HepG2 (cell line): ENCODE data around the gene SCAPER. TPM values are rescaled to one million over a fixed set of nuclear protein-coding genes. Genes with fewer than 3 reads are reported as not detected.

Source experiments
- ATAC-seq: fragments of 200-7000 bp; cut with Tn5 transposase; 3 replicates; pipeline ENCODE4 v1.9.1; 2020; ENCODE audit warnings: mild to moderate bottlenecking, moderate library complexity
- BruUV-seq: library from RNA; stranded (reverse); fragments of 400-500 nt; replicated peaks from 2 replicates; lab custom pipeline; 2021; lab: Mats Ljungman, UMichigan
- CTCF ChIA-PET: fragments of 300-600 bp; formaldehyde crosslinking; extraction: SDS; loops from one replicate; lab custom pipeline; 2021; ENCODE audit warnings: low total read pairs, inconsistent platforms, low intra/inter-chr PET ratio; lab: Yijun Ruan, JAX
- POLR2A ChIA-PET: fragments of 350-600 bp; sonication (Branson Sonifier 250); formaldehyde crosslinking; loops from one replicate; lab custom pipeline; 2020; ENCODE audit warnings: antibody characterized with exemption, inconsistent platforms; lab: Yijun Ruan, JAX
- DNase-seq: peaks from one replicate; pipeline ENCODE4 v3.0.0-alpha.2; 2015; ENCODE audit warnings: low spot score
- FAIRE-seq: peaks from 3 replicates; lab custom pipeline; 2011; peaks lifted over from hg19 to GRCh38; lab: Jason Lieb, UNC
- H2AFZ ChIP-seq: one replicate; pipeline ENCODE4 v1.6.1; 2011; ENCODE audit warnings: low read length, inconsistent platforms
- H3K27ac ChIP-seq: fragments of 300-600 bp; 3 replicates; pipeline ENCODE4 v1.8.0; 2011; ENCODE audit warnings: mixed run types, mild to moderate bottlenecking, mixed read lengths, low read length, inconsistent platforms; ENCODE audit not compliant: insufficient read depth; ENCODE audit errors: extremely low read length
- H3K27me3 ChIP-seq, 2 experiments: fragments of 200-600 bp in 1 of 2; 2 replicates in 1 of 2; 3 replicates in 1 of 2; pipeline versions ENCODE4 v1.6.0 to v1.8.0; 2011; ENCODE audit warnings: low read length in 2 of 2, mild to moderate bottlenecking in 2 of 2, moderate library complexity in 2 of 2, inconsistent platforms in 1 of 2; ENCODE audit not compliant: insufficient read depth in 2 of 2, control insufficient read depth in 1 of 2
- H3K36me3 ChIP-seq, 2 experiments: fragments of 200-600 bp in 1 of 2; replicated peaks in 1 of 2; 2 replicates in 1 of 2; 3 replicates in 1 of 2; pipeline versions ENCODE4 v1.5.1 to v1.8.0; 2011; ENCODE audit warnings: low read length in 2 of 2, inconsistent platforms in 1 of 2; ENCODE audit not compliant: insufficient read depth in 2 of 2, control insufficient read depth in 1 of 2
- H3K4me1 ChIP-seq: 2 replicates; pipeline ENCODE4 v1.5.1; 2012; ENCODE audit warnings: low read length, inconsistent platforms; ENCODE audit not compliant: insufficient read depth
- H3K4me2 ChIP-seq: 2 replicates; pipeline ENCODE4 v1.6.0; 2011; ENCODE audit warnings: low read depth, low read length, inconsistent platforms
- H3K4me3 ChIP-seq, 3 experiments: fragments of 200-600 bp in 1 of 3; sonication (generic), shearing (Covaris generic) in 1 of 3; replicated peaks in 1 of 3; 2 replicates each; pipeline ENCODE4 v1.5.1; 2011 to 2016; ENCODE audit warnings: low read length in 3 of 3, inconsistent platforms in 2 of 3, low read depth in 2 of 3, mild to moderate bottlenecking in 2 of 3, control low read depth in 1 of 3, mixed read lengths in 1 of 3; ENCODE audit not compliant: insufficient read depth in 1 of 3
- H3K79me2 ChIP-seq: one replicate; pipeline ENCODE4 v1.6.1; 2011; ENCODE audit warnings: low read length, inconsistent platforms; ENCODE audit not compliant: insufficient read depth
- H3K9ac ChIP-seq: 2 replicates; pipeline ENCODE4 v1.6.0; 2011; ENCODE audit warnings: mild to moderate bottlenecking, low read depth, low read length, inconsistent platforms; ENCODE audit not compliant: insufficient read depth
- H3K9me3 ChIP-seq: 2 replicates; pipeline ENCODE4 v1.5.1; 2012; ENCODE audit warnings: mild to moderate bottlenecking, low read length
- H4K20me1 ChIP-seq: 2 replicates; pipeline ENCODE4 v1.6.0; 2011; ENCODE audit warnings: inconsistent platforms, mild to moderate bottlenecking, low read length, moderate library complexity; ENCODE audit not compliant: insufficient read depth
- ATAD3A ChIP-seq: sonication (generic); formaldehyde crosslinking; IDR thresholded peaks from 2 replicates; pipeline ENCODE4 v1.4.0; 2020; ENCODE audit warnings: missing genetic modification reagents
- NCOR1 ChIP-seq: fragments of 200-600 bp; sonication (generic); IDR thresholded peaks from 2 replicates; pipeline ENCODE4 v1.7.0; 2017; ENCODE audit warnings: antibody characterized with exemption, low read length, borderline replicate concordance
- NFE2L1 ChIP-seq: sonication (generic); formaldehyde crosslinking; IDR thresholded peaks from 2 replicates; pipeline ENCODE4 v1.4.0; 2020; ENCODE audit warnings: missing genetic modification reagents, mild to moderate bottlenecking, borderline replicate concordance
- SALL2 ChIP-seq: sonication (generic); formaldehyde crosslinking; IDR thresholded peaks from 2 replicates; pipeline ENCODE4 v1.8.1; 2023; ENCODE audit warnings: mild to moderate bottlenecking, missing genetic modification reagents, inconsistent platforms
- SP140L ChIP-seq: sonication (generic); formaldehyde crosslinking; IDR thresholded peaks from 2 replicates; pipeline ENCODE4 v1.4.0; 2020; ENCODE audit warnings: missing genetic modification reagents, borderline replicate concordance
- TARDBP ChIP-seq: sonication (generic); formaldehyde crosslinking; IDR thresholded peaks from 2 replicates; pipeline ENCODE4 v1.8.0; 2022; ENCODE audit warnings: mild to moderate bottlenecking, missing genetic modification reagents
- TCF7 ChIP-seq: sonication (generic); IDR thresholded peaks from 2 replicates; pipeline ENCODE4 v1.6.1; 2016; ENCODE audit warnings: antibody characterized with exemption, low read depth
- ZMYM3 ChIP-seq: sonication (generic); formaldehyde crosslinking; IDR thresholded peaks from 2 replicates; pipeline ENCODE4 v1.5.1; 2020; ENCODE audit warnings: mild to moderate bottlenecking, missing genetic modification reagents
- ZNF431 ChIP-seq: sonication (generic); formaldehyde crosslinking; IDR thresholded peaks from 2 replicates; pipeline ENCODE4 v1.9.0; 2022; ENCODE audit warnings: missing genetic modification reagents, low read depth, mild to moderate bottlenecking, borderline replicate concordance
- WGBS: methylation state at CpG from one replicate; pipeline ENCODE4 v1.1.6; 2017; ENCODE audit warnings: low lambda C conversion rate; 5-methylcytosine and 5-hydroxymethylcytosine counted together
- in situ Hi-C: cut with HindIII; loops from 2 replicates; pipeline ENCODE4 v1.10.0; 2017; ENCODE audit warnings: low pct_unique_long_range_greater_than_20kb; ENCODE audit not compliant: extremely low pct_ligation_motif_present
- intact Hi-C: fragments of 100-400 bp; cut with micrococcal nuclease; formaldehyde crosslinking; loops from one replicate; pipeline ENCODE4 v1.10.0; 2022; ENCODE audit not compliant: unreplicated experiment
- polyA plus RNA-seq, 8 experiments: library from polyadenylated mRNA; depleted of rRNA in 3 of 8; stranded (reverse) in 7 of 8; unstranded in 1 of 8; fragments of >200 nt; fragmentation: Illumina TruSeq in 4 of 8; extraction: Trizol in 4 of 8; gene quantifications; 2 replicates each; pipeline versions ENCODE4 v1.2.1 to v1.2.3, GENCODE V29; 2011 to 2016; ENCODE audit warnings: low read depth in 4 of 8, missing spikeins in 1 of 8, mixed read lengths in 1 of 8; ENCODE audit not compliant: insufficient read depth in 1 of 8
- total RNA-seq, 5 experiments: library from RNA; depleted of rRNA; stranded (reverse); fragments of >200 nt; fragmentation: Illumina TruSeq; extraction: Trizol; gene quantifications; 2 replicates each; pipeline ENCODE4 v1.2.3, GENCODE V29; 2016; ENCODE audit warnings: low read depth in 1 of 5
- TF ChIP-seq, protein P1 (sequence below): sonication (generic); formaldehyde crosslinking; conservative IDR thresholded peaks from 2 replicates; pipeline ENCODE4 v1.8.0; 2022; ENCODE audit warnings: low read depth, missing genetic modification reagents
- TF ChIP-seq, protein P2 (sequence below): sonication (generic); formaldehyde crosslinking; IDR thresholded peaks from 2 replicates; pipeline ENCODE4 v1.5.0; 2020; ENCODE audit warnings: mild to moderate bottlenecking, missing genetic modification reagents
- TF ChIP-seq, protein P3 (sequence below): IDR thresholded peaks from 2 replicates; pipeline ENCODE4 v1.6.1; 2016; ENCODE audit warnings: low read depth

The SCAPER gene
- total and polyA plus RNA-seq, 2 of the 13 experiments (the other 11 are each of a cell fraction or from before 2014, with no cell fraction given): 4.3 to 10.5 TPM

DNA sequence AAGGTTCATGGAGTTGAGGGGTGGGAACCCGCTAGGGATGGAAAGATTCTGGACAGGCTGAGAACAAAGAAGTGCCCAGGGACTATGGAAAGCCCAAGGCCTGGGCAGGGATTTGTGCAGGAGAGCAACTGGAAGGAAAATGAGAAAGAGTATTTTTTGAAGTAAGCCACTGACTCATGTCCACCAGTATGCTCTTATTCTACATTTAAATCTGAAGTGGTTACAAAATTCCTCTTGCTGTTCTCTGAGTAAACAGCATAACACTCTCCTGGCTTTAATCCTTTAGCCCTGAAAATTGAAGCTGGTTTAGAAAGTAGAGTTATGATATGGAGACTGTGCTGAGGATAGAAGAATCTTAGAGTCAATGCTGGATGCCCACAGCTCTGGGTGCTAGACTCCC, 403.4 kb downstream of the SCAPER start:
- Histone ChIP-seq H3K36me3 (no peaks in the 10 kb centered on the region), H3K9me3 (no peaks in the 10 kb centered on the region), H3K79me2 (no peaks in the 10 kb centered on the region), H3K4me3 (no peak overlapping the region), H3K9ac (no peak overlapping the region), H2AFZ (no peak overlapping the region), H4K20me1 (no peaks in the 10 kb centered on the region), H3K27ac (no peak overlapping the region), H3K4me1 (no peaks in the 10 kb centered on the region), H3K27me3 (no peaks in the 10 kb centered on the region; a peak in 1 of 5 replicates), H3K4me2 (no peak overlapping the region)
- no peak for FAIRE-seq
- in situ Hi-C loops: no loop called here
- 93% methylated on average over 1 of the region's 1 CpG for WGBS
- no peak for TF ChIP-seq SP140L
- TF ChIP-seq, protein P1, sequence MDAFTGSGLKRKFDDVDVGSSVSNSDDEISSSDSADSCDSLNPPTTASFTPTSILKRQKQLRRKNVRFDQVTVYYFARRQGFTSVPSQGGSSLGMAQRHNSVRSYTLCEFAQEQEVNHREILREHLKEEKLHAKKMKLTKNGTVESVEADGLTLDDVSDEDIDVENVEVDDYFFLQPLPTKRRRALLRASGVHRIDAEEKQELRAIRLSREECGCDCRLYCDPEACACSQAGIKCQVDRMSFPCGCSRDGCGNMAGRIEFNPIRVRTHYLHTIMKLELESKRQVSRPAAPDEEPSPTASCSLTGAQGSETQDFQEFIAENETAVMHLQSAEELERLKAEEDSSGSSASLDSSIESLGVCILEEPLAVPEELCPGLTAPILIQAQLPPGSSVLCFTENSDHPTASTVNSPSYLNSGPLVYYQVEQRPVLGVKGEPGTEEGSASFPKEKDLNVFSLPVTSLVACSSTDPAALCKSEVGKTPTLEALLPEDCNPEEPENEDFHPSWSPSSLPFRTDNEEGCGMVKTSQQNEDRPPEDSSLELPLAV (CRISPR knock-in tag): no peak
- no peak for TF ChIP-seq SALL2
- TF ChIP-seq NCOR1: no peak
- TF ChIP-seq NFE2L1 (CRISPR knock-in tag): no peak
- TF ChIP-seq TARDBP (CRISPR knock-in tag): no peak
- TF ChIP-seq, protein P2, sequence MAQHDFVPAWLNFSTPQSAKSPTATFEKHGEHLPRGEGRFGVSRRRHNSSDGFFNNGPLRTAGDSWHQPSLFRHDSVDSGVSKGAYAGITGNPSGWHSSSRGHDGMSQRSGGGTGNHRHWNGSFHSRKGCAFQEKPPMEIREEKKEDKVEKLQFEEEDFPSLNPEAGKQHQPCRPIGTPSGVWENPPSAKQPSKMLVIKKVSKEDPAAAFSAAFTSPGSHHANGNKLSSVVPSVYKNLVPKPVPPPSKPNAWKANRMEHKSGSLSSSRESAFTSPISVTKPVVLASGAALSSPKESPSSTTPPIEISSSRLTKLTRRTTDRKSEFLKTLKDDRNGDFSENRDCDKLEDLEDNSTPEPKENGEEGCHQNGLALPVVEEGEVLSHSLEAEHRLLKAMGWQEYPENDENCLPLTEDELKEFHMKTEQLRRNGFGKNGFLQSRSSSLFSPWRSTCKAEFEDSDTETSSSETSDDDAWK (CRISPR knock-in tag): no peak
- TF ChIP-seq, protein P3, sequence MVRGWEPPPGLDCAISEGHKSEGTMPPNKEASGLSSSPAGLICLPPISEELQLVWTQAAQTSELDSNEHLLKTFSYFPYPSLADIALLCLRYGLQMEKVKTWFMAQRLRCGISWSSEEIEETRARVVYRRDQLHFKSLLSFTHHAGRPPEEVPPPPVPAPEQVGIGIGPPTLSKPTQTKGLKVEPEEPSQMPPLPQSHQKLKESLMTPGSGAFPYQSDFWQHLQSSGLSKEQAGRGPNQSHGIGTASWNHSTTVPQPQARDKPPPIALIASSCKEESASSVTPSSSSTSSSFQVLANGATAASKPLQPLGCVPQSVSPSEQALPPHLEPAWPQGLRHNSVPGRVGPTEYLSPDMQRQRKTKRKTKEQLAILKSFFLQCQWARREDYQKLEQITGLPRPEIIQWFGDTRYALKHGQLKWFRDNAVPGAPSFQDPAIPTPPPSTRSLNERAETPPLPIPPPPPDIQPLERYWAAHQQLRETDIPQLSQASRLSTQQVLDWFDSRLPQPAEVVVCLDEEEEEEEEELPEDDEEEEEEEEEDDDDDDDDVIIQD (CRISPR knock-in tag): no peak
- TF ChIP-seq ZMYM3 (CRISPR knock-in tag): no peak
- no peak for TF ChIP-seq ZNF431
- TF ChIP-seq TCF7: no peak
- TF ChIP-seq ATAD3A: no peak
- DNase-seq: no peak
- no TSS peak for BruUV-seq
- intact Hi-C loops: no loop called here
- POLR2A ChIA-PET: no interaction called here
- CTCF ChIA-PET: no interaction called here
- ATAC-seq: no peak
